Coronary artery (tissue), 2 donors: ENCODE results near the gene LTV1.
A peak's percentile ranks its signal among the peaks of the same experiment; 100 is the strongest.

ENCODE experiments used
- DNase-seq: peaks from one replicate; pipeline ENCODE4 v3.0.0-alpha.2; 2017; ENCODE audit warnings: low spot score
- H3K27ac ChIP-seq, 2 donors: fragments of 200-600 bp; sonication (generic); one replicate each; pipeline ENCODE4 v1.5.1; 2016 to 2019
- H3K4me3 ChIP-seq: fragments of 200-600 bp; sonication (generic); 2 replicates; pipeline ENCODE4 v1.5.1; 2016; ENCODE audit warnings: mild to moderate bottlenecking, moderate library complexity
- TF ChIP-seq, protein P1 (sequence below): fragments of 200-600 bp; sonication (generic); IDR thresholded peaks from one replicate; pipeline ENCODE4 v1.5.1; 2019; ENCODE audit warnings: antibody characterized with exemption

Gene LTV1

GRCh38 chr6:143807103-143807772 is 35.9 kb upstream of the LTV1 start:
- no peak overlapping the region for H3K4me3 ChIP-seq
- H3K27ac ChIP-seq, result peak overlapping the region; percentile 18 to 74
- no peak for DNase-seq
- TF ChIP-seq, protein P1, sequence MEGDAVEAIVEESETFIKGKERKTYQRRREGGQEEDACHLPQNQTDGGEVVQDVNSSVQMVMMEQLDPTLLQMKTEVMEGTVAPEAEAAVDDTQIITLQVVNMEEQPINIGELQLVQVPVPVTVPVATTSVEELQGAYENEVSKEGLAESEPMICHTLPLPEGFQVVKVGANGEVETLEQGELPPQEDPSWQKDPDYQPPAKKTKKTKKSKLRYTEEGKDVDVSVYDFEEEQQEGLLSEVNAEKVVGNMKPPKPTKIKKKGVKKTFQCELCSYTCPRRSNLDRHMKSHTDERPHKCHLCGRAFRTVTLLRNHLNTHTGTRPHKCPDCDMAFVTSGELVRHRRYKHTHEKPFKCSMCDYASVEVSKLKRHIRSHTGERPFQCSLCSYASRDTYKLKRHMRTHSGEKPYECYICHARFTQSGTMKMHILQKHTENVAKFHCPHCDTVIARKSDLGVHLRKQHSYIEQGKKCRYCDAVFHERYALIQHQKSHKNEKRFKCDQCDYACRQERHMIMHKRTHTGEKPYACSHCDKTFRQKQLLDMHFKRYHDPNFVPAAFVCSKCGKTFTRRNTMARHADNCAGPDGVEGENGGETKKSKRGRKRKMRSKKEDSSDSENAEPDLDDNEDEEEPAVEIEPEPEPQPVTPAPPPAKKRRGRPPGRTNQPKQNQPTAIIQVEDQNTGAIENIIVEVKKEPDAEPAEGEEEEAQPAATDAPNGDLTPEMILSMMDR, result no peak

DNA sequence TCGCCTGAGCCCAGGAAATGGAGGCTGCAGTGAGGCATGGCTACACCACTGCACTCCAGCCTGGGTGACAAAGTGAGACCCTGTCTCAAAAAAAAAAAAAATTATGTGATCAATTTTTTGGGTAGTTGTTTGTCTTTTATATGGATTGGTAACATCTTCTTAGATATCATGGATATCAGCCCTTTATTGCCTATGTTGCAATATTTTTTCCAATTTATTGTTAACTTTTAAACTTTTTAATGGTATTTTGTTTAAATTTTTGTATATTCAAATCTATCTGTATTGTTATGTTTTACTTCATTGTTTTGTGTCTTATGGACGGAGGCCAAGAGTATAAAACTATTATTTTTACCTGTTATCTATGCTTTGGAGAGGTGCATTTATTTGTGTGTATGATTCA is 32.4 kb upstream of the LTV1 start:
- DNase-seq, result no peak
- Histone ChIP-seq H3K27ac (no peak overlapping the region), H3K4me3 (no peak overlapping the region)
- TF ChIP-seq, protein P1, result no peak

DNA sequence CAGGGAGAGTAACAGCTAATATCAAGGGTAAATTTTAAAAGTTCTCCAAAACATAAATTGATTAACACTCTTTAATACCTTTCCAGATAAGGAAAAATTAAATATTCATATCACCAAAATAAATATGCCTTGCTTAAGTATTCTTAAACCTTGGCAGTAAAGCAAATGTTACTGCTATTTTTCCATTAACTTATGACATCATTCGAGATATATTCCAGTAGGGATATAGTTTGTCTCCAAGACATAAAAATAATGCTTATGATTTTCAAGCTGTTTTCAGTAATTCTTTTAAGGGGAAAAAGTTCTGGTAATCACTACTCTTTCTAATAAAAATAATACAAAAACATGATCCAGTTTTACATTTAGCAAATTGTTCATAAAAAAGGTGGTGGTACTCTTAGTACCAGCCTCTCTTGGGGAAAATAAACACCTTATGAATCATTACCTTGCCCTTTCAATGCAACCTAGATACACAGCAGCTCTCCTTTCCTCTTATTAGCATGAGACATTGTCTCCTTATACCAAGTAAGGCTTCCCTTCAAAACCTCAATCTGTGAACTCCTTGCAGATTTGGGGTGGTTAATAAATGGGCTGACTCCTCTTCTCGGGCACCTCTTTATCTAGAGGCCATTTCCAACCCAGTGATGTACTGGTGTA is 31.5 kb upstream of the LTV1 start:
- Histone ChIP-seq H3K4me3 (no peak overlapping the region), H3K27ac (peak overlapping the region in 1 of 2 donors; percentile 39)
- no peak for DNase-seq
- TF ChIP-seq, protein P1, result no peak

GRCh38 chr6:143817621-143818020 is 25.5 kb upstream of the LTV1 start:
- no peak for DNase-seq
- Histone ChIP-seq H3K4me3 (no peak overlapping the region), H3K27ac (no peak overlapping the region)
- TF ChIP-seq, protein P1, result no peak

DNA sequence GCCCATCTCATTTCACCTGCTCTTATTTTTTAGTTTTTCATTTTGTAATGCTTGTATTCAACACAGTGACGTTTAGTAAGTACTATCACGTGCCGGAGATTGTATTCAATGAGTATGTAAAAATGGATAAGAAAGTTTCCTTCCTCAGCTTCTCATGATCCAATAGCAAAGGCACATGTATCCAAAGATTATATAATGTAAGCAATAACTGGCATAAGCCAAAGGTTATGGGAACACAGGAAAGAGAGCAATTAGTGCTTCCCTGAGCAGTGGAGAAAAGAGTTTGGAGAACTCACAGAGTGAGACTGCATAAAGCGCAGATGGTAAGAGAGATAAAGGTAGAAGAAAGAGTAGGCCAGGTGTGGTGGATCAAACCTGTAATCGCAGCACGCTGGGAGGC is 21.8 kb upstream of the LTV1 start:
- H3K27ac ChIP-seq, result no peak overlapping the region
- DNase-seq, result no peak
- TF ChIP-seq, protein P1, result no peak
- no peak overlapping the region for H3K4me3 ChIP-seq

DNA sequence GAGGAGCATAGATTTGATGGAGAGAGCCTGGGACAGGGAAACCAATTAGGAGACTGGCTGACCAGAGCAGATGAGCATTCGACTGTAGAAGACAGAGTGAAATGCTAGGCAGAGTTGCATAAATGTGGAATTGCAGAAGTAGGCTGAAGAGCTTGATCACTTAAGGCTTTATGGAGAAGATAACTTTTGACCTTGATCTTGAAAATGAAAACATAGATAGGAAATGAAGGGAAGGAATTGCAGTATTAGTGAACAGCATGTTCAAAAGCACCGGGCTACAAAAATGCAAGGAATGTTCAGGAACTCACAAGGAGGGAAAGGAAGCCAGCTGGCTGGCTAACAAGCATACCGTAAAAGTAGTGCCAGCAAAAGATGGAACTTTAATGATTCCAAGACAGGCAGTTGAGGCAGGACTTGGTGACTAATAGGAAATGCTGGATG is 20.5 kb upstream of the LTV1 start:
- TF ChIP-seq, protein P1, result no peak
- Histone ChIP-seq H3K4me3 (no peak overlapping the region), H3K27ac (peak overlapping the region in 1 of 2 donors; percentile 33)
- DNase-seq, result no peak

GRCh38 chr6:143823548-143823947 is 19.6 kb upstream of the LTV1 start:
- no peak for DNase-seq
- H3K27ac ChIP-seq, result peak overlapping the region in 1 of 2 donors; percentile 40
- no peak overlapping the region for H3K4me3 ChIP-seq
- TF ChIP-seq, protein P1, result no peak
